ENCODE measurements around the gene CCL22.

CCL22 gene

DNA sequence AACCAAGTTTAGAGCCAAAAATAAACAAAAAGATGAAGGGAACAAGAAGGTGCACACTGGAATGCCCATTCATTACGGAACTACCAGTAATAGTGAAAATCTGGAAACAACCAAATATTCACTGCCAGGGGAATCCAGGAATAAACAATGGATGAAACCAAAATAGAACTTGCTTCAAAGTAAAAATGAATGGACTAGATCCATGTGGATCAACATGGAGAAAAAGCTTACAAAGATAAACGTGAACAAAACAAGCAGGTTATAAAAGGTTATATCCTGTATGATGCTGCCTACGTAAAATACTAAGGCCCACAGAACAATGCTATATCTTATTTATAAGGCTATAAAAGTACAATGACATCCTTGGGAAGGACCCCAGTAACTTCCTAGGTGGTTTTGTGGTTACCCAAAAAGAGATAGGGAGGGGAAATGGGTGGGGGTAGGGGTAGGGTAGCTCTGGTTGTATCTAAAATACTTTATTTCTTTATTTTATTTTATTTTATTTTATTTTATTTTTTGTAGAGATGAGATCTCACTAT is 12.8 kb upstream of the CCL22 start:
- no peak for DNase-seq (ENCODE audit: extremely low read depth in 1 of 2, low read depth in 1 of 2)

GRCh38 chr16:57347858-57348257 is 10.7 kb upstream of the CCL22 start:
- no peak for DNase-seq (ENCODE audit: extremely low read depth in 1 of 2, low read depth in 1 of 2)

- DNase-seq (ENCODE audit: extremely low read depth in 1 of 2, low read depth in 1 of 2) = no peak
These were observed 10.3 kb upstream of the CCL22 start for GRCh38 chr16:57348327-57348726.

GRCh38 chr16:57349212-57350031 is 9.2 kb upstream of the CCL22 start:
- no peak for DNase-seq (ENCODE audit: extremely low read depth in 1 of 2, low read depth in 1 of 2)

- no peak for DNase-seq (ENCODE audit: extremely low read depth in 1 of 2, low read depth in 1 of 2)
These were observed 5.9 kb upstream of the CCL22 start for GRCh38 chr16:57352636-57353047.

- DNase-seq (ENCODE audit: extremely low read depth in 1 of 2, low read depth in 1 of 2) = no peak
These were observed 4.3 kb upstream of the CCL22 start for GRCh38 chr16:57354311-57354710.

DNA sequence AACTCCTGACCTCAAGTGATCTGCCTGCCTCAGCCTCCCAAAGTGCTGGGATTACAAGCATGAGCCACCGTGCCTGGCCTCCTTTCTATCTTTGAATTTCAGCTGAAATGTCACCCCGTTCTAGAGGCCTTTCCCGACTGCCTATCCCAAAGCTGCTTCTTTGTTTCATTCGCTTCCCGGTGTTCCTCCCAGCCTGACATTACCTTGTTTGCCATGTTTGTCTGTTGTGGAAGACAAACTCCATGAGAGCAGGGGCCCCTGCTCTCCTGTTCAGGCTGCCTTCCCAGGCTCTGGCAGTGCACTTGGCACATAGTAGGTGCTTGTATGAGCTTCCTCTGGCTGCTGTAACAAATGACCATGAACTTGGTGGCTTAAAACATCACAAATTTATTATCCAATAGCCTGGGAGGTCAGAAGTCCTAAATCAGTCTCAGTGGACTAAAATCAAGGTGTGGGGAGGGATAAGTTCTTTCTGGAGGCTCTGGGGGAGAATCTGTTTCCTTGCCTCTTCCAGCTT is 2.6 kb upstream of the CCL22 start:
- no peak for DNase-seq (ENCODE audit: extremely low read depth in 1 of 2, low read depth in 1 of 2)

DNA sequence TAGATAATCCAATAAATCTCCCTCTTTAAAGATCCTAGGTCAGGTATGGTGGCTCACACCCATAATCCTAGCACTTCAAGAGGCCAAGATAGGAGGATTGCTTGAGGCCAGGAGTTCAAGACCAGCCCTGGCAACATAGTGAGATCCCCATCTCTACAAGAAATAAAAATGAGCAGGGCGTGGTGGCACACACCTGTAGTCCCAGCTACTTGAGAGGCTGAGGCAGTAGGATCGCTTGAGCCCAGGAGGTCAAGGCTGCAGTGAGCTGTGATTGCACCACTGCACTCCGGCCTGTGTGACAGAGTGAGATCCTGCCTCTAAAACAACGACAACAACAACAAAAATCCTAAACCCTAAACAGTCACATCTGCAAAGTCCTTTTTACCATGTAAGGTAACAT is 2.0 kb upstream of the CCL22 start:
- no peak for DNase-seq (ENCODE audit: extremely low read depth in 1 of 2, low read depth in 1 of 2)

- no peak for DNase-seq (ENCODE audit: extremely low read depth in 1 of 2, low read depth in 1 of 2)
These were observed 1.1 kb upstream of the CCL22 start for GRCh38 chr16:57357330-57358085.

GRCh38 chr16:57358086-57358420 is 530 bp upstream of the CCL22 start:
- no peak for DNase-seq (ENCODE audit: extremely low read depth in 1 of 2, low read depth in 1 of 2)

- DNase-seq (ENCODE audit: extremely low read depth in 1 of 2, low read depth in 1 of 2) = no peak
These were observed 1.8 kb downstream of the CCL22 start for GRCh38 chr16:57360321-57360935.

- DNase-seq (ENCODE audit: extremely low read depth in 1 of 2, low read depth in 1 of 2) = no peak
These were observed 2.8 kb downstream of the CCL22 start for GRCh38 chr16:57361404-57361803.

GRCh38 chr16:57364143-57364542 is 5.6 kb downstream of the CCL22 start:
- DNase-seq (ENCODE audit: extremely low read depth in 1 of 2, low read depth in 1 of 2) = no peak

DNA sequence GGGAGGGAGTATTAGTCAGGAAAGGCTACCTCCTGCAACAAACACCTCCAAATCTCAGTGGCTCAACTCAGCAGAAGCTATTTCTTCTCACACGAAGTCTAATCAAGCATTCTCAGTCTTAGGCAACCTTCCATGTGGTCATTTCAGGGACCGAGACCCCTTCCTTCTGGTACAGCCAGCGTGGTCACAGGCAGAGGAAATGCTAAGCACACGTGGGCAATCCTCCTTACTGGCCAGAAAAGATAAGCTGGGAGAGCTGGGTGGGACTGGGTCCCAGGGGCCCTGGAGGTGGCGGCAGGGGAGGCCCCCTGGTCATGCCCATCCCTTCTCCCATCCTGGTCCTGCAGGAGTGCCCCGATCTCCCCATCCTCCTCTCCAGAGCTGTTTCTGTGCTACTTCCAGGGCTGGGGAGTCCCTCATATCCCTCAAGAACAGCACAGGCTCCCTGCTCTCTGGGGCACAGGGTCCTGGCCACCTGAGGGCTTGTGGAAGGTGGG is 8.0 kb downstream of the CCL22 start:
- no peak for DNase-seq (ENCODE audit: extremely low read depth in 1 of 2, low read depth in 1 of 2)

GRCh38 chr16:57367116-57367752 is 8.7 kb downstream of the CCL22 start:
- no peak for DNase-seq (ENCODE audit: extremely low read depth in 1 of 2, low read depth in 1 of 2)

DNA sequence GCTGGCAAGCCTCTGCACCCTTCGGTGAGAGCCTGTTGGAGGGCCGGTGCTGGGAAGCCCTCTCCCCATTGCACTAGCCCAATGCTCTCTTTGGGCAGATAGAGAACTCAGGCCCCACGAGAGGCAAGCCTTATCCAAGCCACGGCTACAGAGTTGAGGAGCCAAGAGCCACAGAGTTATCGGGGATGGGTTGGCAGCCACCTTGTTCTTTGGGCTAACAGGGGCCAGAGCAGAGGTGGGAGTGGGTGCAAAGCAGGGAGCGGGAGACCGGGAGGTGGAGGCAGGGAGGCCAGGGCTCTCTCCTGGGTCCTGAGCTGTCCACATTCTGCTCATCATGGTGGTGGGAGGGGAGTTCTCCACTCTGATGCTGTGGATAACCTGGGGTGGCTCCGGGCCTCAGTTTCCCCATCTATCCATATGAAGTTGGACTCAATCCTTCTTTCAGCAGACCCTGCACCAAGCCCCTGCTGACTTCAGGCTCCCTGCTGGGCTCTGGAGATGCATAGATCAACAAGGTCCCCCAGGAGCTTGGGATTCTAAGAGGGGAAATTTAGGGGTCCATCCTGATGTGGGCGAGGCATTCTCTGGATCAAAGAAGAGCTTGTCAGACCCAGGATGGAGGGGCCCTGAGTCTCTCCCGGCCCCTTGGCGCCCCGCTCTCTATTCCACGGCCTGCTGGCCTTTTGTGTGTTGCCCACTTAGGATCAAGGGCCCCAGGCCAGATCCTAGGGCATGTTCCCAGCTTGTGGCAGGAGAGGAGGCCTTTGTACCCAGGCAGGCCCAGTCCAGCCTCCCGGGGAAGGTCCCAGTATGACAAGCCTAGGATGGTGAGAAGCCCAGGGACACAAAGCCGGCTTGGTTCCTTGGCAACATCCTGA is 13.2 kb downstream of the CCL22 start:
- DNase-seq (ENCODE audit: extremely low read depth in 1 of 2, low read depth in 1 of 2) = no peak

- no peak for DNase-seq (ENCODE audit: extremely low read depth in 1 of 2, low read depth in 1 of 2)
These were observed 14.0 kb downstream of the CCL22 start, which contains the start of gene CX3CL1 for GRCh38 chr16:57372372-57373116. CX3CL1 (plus strand) TSS chr16:57372490; CDS start chr16:57372569, 79 bp downstream.

- DNase-seq (ENCODE audit: extremely low read depth in 1 of 2, low read depth in 1 of 2) = no peak
These were observed 14.7 kb downstream of the CCL22 start for GRCh38 chr16:57373117-57373947.
